ENCODE measurements around the gene WNT9B. TPM values are rescaled to one million over a fixed set of nuclear protein-coding genes. Genes with fewer than 3 reads are reported as not detected.

The WNT9B gene
- total RNA-seq, 1 donor = 0.36 TPM

GRCh38 chr17:46889519-46889918, 38.1 kb downstream of the WNT9B start:
- H3K27me3 ChIP-seq (ENCODE audit: insufficient read depth, low read length) = peaks cover 74% of the 10 kb centered on the region
- no peaks in the 10 kb centered on the region for H3K79me2 ChIP-seq (ENCODE audit: insufficient read depth, low read length)
- no peak for DNase-seq (ENCODE audit: insufficient read length, low spot score, missing footprints)
- no peak overlapping the region for H3K4me2 ChIP-seq (ENCODE audit: insufficient read depth, low read length)
- no peaks in the 10 kb centered on the region for H3K4me1 ChIP-seq (ENCODE audit: insufficient read depth, low read length)
- no peaks in the 10 kb centered on the region for H4K20me1 ChIP-seq (ENCODE audit: insufficient read depth, low read length)
- TF ChIP-seq CTCF (IDR thresholded peaks at IDR 0.05; ENCODE audit: extremely low read depth, low read depth, low read length) = no peak
- H3K4me3 ChIP-seq (ENCODE audit: insufficient read depth, low read length) = no peak overlapping the region
- no peaks in the 10 kb centered on the region for H3K9me3 ChIP-seq (ENCODE audit: low read depth, low read length)
- no peaks in the 10 kb centered on the region for H3K36me3 ChIP-seq (ENCODE audit: insufficient read depth, low read length)
- H2AFZ ChIP-seq (ENCODE audit: low read length) = no peak overlapping the region
- H3K27ac ChIP-seq (ENCODE audit: low read depth, low read length) = no peak overlapping the region

DNA sequence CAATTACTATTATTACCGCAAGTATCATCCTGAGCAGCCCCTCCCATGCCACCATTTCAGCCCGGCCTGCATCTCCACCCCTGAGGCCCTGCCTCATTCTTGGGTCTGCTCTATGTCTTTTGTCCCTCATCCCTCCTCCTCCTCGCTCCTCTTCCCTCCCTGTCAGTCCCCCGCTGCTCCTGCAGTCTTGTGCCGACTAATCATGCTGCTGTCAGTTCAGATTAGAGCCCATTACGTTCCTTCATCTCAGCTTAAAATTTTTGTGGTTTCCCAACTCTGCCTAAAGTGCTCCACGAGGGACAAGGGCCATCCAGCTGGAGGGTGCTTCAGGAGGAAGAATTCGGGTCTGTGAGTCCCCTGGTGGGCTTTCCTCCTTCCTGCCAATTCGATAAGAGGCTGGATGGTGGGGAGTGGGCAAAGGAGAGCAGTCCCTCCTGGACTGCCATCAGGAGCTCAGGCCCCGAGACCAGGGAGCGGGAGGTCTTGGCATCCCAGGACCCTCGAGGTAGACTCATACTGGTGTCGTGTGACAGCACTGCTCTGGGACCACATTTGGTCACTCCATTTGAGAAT, 38.7 kb downstream of the WNT9B start:
- Histone ChIP-seq H3K79me2 (ENCODE audit: insufficient read depth, low read length) (no peaks in the 10 kb centered on the region), H3K4me3 (ENCODE audit: insufficient read depth, low read length) (no peak overlapping the region), H3K36me3 (ENCODE audit: insufficient read depth, low read length) (no peaks in the 10 kb centered on the region), H3K9me3 (ENCODE audit: low read depth, low read length) (no peaks in the 10 kb centered on the region), H3K27ac (ENCODE audit: low read depth, low read length) (no peak overlapping the region), H3K4me1 (ENCODE audit: insufficient read depth, low read length) (no peaks in the 10 kb centered on the region), H2AFZ (ENCODE audit: low read length) (no peak overlapping the region), H4K20me1 (ENCODE audit: insufficient read depth, low read length) (no peaks in the 10 kb centered on the region), H3K4me2 (ENCODE audit: insufficient read depth, low read length) (no peak overlapping the region), H3K27me3 (ENCODE audit: insufficient read depth, low read length) (peaks cover 76% of the 10 kb centered on the region)
- no peak for TF ChIP-seq CTCF (IDR thresholded peaks at IDR 0.05; ENCODE audit: extremely low read depth, low read depth, low read length)
- DNase-seq (ENCODE audit: insufficient read length, low spot score, missing footprints) = no peak

- Histone ChIP-seq H4K20me1 (ENCODE audit: insufficient read depth, low read length) (no peaks in the 10 kb centered on the region), H3K4me1 (ENCODE audit: insufficient read depth, low read length) (no peaks in the 10 kb centered on the region), H3K79me2 (ENCODE audit: insufficient read depth, low read length) (no peaks in the 10 kb centered on the region), H3K27me3 (ENCODE audit: insufficient read depth, low read length) (peaks cover 77% of the 10 kb centered on the region), H3K4me2 (ENCODE audit: insufficient read depth, low read length) (no peak overlapping the region), H3K4me3 (ENCODE audit: insufficient read depth, low read length) (no peak overlapping the region), H3K9me3 (ENCODE audit: low read depth, low read length) (no peaks in the 10 kb centered on the region), H2AFZ (ENCODE audit: low read length) (no peak overlapping the region), H3K36me3 (ENCODE audit: insufficient read depth, low read length) (no peaks in the 10 kb centered on the region), H3K27ac (ENCODE audit: low read depth, low read length) (no peak overlapping the region)
- DNase-seq (ENCODE audit: insufficient read length, low spot score, missing footprints) = no peak
- no peak for TF ChIP-seq CTCF (IDR thresholded peaks at IDR 0.05; ENCODE audit: extremely low read depth, low read depth, low read length)
Measured at GRCh38 chr17:46890638-46891037, 39.3 kb downstream of the WNT9B start.

- Histone ChIP-seq H3K4me2 (ENCODE audit: insufficient read depth, low read length) (no peak overlapping the region), H3K4me1 (ENCODE audit: insufficient read depth, low read length) (no peaks in the 10 kb centered on the region), H3K79me2 (ENCODE audit: insufficient read depth, low read length) (no peaks in the 10 kb centered on the region), H3K36me3 (ENCODE audit: insufficient read depth, low read length) (no peaks in the 10 kb centered on the region), H4K20me1 (ENCODE audit: insufficient read depth, low read length) (no peaks in the 10 kb centered on the region), H3K27ac (ENCODE audit: low read depth, low read length) (no peak overlapping the region), H2AFZ (ENCODE audit: low read length) (no peak overlapping the region), H3K9me3 (ENCODE audit: low read depth, low read length) (no peaks in the 10 kb centered on the region), H3K27me3 (ENCODE audit: insufficient read depth, low read length) (peaks cover 69% of the 10 kb centered on the region), H3K4me3 (ENCODE audit: insufficient read depth, low read length) (no peak overlapping the region)
- DNase-seq (ENCODE audit: insufficient read length, low spot score, missing footprints) = no peak
- no peak for TF ChIP-seq CTCF (IDR thresholded peaks at IDR 0.05; ENCODE audit: extremely low read depth, low read depth, low read length)
Measured at GRCh38 chr17:46892192-46892703, 40.9 kb downstream of the WNT9B start.

Measured in osteoblast (primary cell).